Putamen (tissue), 1 donor: ENCODE data around the gene RAB6B.

ENCODE experiments used
- DNase-seq: peaks from one replicate; pipeline ENCODE4 v3.0.0-alpha.2; 2016; ENCODE audit warnings: low spot score

RAB6B gene

GRCh38 chr3:133836497-133837158, 59.1 kb downstream of the RAB6B start:
- DNase-seq = no peak

GRCh38 chr3:133835961-133836360, 59.7 kb downstream of the RAB6B start:
- DNase-seq = no peak

GRCh38 chr3:133835418-133835743, 60.3 kb downstream of the RAB6B start:
- DNase-seq = no peak

GRCh38 chr3:133834621-133835417, 60.9 kb downstream of the RAB6B start:
- no peak for DNase-seq

GRCh38 chr3:133833880-133834620, 61.6 kb downstream of the RAB6B start:
- no peak for DNase-seq

- no peak for DNase-seq
These were observed 62.4 kb downstream of the RAB6B start for GRCh38 chr3:133833267-133833666.

- DNase-seq = no peak
These were observed 62.9 kb downstream of the RAB6B start for GRCh38 chr3:133832802-133833144.

- no peak for DNase-seq
These were observed 63.5 kb downstream of the RAB6B start for GRCh38 chr3:133831966-133832801.

GRCh38 chr3:133830071-133830470, 65.6 kb downstream of the RAB6B start:
- no peak for DNase-seq

GRCh38 chr3:133829310-133829707, 66.4 kb downstream of the RAB6B start:
- no peak for DNase-seq

GRCh38 chr3:133828576-133829309, 66.9 kb downstream of the RAB6B start:
- no peak for DNase-seq

GRCh38 chr3:133827684-133828083, 68.0 kb downstream of the RAB6B start:
- DNase-seq = no peak

GRCh38 chr3:133827136-133827535, 68.5 kb downstream of the RAB6B start:
- no peak for DNase-seq

- no peak for DNase-seq
These were observed 69.5 kb downstream of the RAB6B start for GRCh38 chr3:133825969-133826727.

- DNase-seq = no peak
These were observed 70.7 kb downstream of the RAB6B start for GRCh38 chr3:133824961-133825485.

GRCh38 chr3:133821767-133822638, 73.7 kb downstream of the RAB6B start:
- DNase-seq = peak; percentile 17

GRCh38 chr3:133820889-133821675, 74.6 kb downstream of the RAB6B start:
- no peak for DNase-seq

- DNase-seq = no peak
These were observed 75.6 kb downstream of the RAB6B start for GRCh38 chr3:133820129-133820528.

GRCh38 chr3:133815386-133815785, 80.3 kb downstream of the RAB6B start:
- DNase-seq = no peak
